Stimulated activated CD4-positive, alpha-beta T cell treated with anti-CD3 and anti-CD28 coated beads, Interleukin-15, amount 100 ng/mL, for 1 hour (primary cell): ENCODE results near the gene HLA-DPA1.
"Not testable (repeated sequence)": the region's sequence is repeated elsewhere in the genome, so short reads cannot be mapped to it uniquely, and the experiment has no call there.

Experiments
- DNase-seq, 2 donors: peaks; one replicate each; pipeline ENCODE4 v3.0.0-alpha.2; 2020; ENCODE audit warnings: low read depth in 1 of 2, low spot score in 1 of 2

Gene HLA-DPA1

GRCh38 chr6:33073431-33073871 lies at the start of gene HLA-DPA1:
TSS of gene HLA-DPA1 (minus strand) at chr6:33073649.
- DNase-seq: no peak

GRCh38 chr6:33123181-33123580 lies 49.7 kb upstream of the HLA-DPA1 start:
- DNase-seq: no peak

- DNase-seq: no peak
Observed at GRCh38 chr6:33120001-33120400, 46.6 kb upstream of the HLA-DPA1 start.

- no peak for DNase-seq
Observed at GRCh38 chr6:33118525-33119123, 45.2 kb upstream of the HLA-DPA1 start.

- DNase-seq: no peak
Observed at GRCh38 chr6:33117811-33118277, 44.4 kb upstream of the HLA-DPA1 start.

- DNase-seq: no peak
Observed at GRCh38 chr6:33116841-33117711, 43.6 kb upstream of the HLA-DPA1 start.

- no peak for DNase-seq
Observed at GRCh38 chr6:33116417-33116816, 43.0 kb upstream of the HLA-DPA1 start.

GRCh38 chr6:33114406-33114805 lies 41.0 kb upstream of the HLA-DPA1 start:
- no peak for DNase-seq

GRCh38 chr6:33113755-33114154 lies 40.3 kb upstream of the HLA-DPA1 start:
- no peak for DNase-seq

- no peak for DNase-seq
Observed at GRCh38 chr6:33112148-33112547, 38.7 kb upstream of the HLA-DPA1 start.

GRCh38 chr6:33108307-33108706 lies 34.9 kb upstream of the HLA-DPA1 start:
- no peak for DNase-seq

- DNase-seq: no peak
Observed at GRCh38 chr6:33107641-33108040, 34.2 kb upstream of the HLA-DPA1 start.

- DNase-seq: no peak
Observed at GRCh38 chr6:33105916-33106871, 32.7 kb upstream of the HLA-DPA1 start.

GRCh38 chr6:33105386-33105785 lies 31.9 kb upstream of the HLA-DPA1 start:
- no peak for DNase-seq

GRCh38 chr6:33104887-33105286 lies 31.4 kb upstream of the HLA-DPA1 start:
- DNase-seq: no peak

- DNase-seq: no peak
Observed at GRCh38 chr6:33103776-33104175, 30.3 kb upstream of the HLA-DPA1 start.

- not testable (repeated sequence) for DNase-seq
Observed at GRCh38 chr6:33101121-33101737, 27.8 kb upstream of the HLA-DPA1 start.

GRCh38 chr6:33095681-33096080 lies 22.2 kb upstream of the HLA-DPA1 start:
- no peak for DNase-seq

GRCh38 chr6:33093855-33094254 lies 20.4 kb upstream of the HLA-DPA1 start:
- DNase-seq: no peak

- DNase-seq: no peak
Observed at GRCh38 chr6:33092385-33092784, 18.9 kb upstream of the HLA-DPA1 start.

GRCh38 chr6:33091957-33092356 lies 18.5 kb upstream of the HLA-DPA1 start:
- peak; percentile 31 to 37 for DNase-seq
